ENCODE data around the gene LRRC51.

Gene LRRC51, protein sequence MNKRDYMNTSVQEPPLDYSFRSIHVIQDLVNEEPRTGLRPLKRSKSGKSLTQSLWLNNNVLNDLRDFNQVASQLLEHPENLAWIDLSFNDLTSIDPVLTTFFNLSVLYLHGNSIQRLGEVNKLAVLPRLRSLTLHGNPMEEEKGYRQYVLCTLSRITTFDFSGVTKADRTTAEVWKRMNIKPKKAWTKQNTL

DNA sequence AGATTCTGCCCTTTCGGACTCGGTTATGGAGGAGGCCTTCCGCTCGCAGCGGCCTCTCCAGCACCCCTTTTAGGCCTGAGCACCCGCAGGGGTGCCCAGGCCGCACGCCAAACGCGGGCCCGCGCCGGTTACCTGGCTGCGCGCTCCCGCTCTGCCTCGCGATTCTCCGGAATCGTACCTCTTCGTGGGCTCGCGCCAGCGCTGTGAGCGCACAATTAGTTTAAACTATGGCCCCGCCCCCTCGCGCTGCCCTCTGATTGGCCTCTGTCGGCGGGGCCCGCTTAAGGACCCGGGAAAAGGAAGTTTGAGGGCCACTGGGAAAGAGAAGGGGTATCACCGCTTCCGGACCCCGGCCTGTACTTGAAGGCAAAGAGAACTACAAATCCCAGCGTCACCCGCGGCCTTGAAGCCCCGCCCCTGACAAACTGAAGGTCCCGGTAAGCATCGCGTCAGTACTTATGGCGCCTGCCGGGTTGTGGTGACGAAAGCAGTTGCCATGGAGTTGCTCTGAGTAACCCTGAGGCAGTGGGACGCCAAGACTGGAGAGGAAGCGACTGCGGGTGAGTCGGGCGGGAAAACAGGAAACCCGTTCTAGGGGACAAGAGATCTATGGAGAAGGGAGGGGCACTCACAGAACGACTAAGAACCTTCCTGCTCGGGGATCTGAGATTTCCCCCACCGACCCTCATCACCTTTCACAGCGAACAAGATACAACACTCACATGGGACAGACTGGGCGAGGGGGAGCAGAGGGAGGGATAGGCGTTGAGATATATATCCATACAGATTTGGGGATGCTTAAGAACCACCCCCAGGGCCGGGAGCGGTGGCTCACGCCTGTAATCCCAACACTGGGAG, at the start of gene LRRC51, which contains the start of gene NUMA1:
TSS of gene LRRC51 (plus strand) at position 525 of the 858 bp plus-strand sequence. CDS start 8,234 bp downstream, outside the sequence.
TSS of gene NUMA1 (minus strand) at position 217 of the 858 bp plus-strand sequence. CDS start 44,599 bp downstream, outside the sequence.
- H3K9me3 ChIP-seq (ENCODE audit: control insufficient read depth, insufficient read depth, low read length): no peaks in the 10 kb centered on the region
- H3K4me3 ChIP-seq (ENCODE audit: low read depth, low read length): peak within 1 kb of the TSS; percentile 91
- peak within 1 kb of the TSS; percentile 79 for H3K9ac ChIP-seq (ENCODE audit: low read depth, low read length)
- H3K27me3 ChIP-seq (ENCODE audit: control insufficient read depth, insufficient read depth, low read length): no peaks in the 10 kb centered on the region
- H3K36me3 ChIP-seq (ENCODE audit: control insufficient read depth, insufficient read depth, low read length): 0 out of 2 replicates have a peak, but pooled peaks cover 7% of the 10 kb centered on the region
- peak within 1 kb of the TSS; percentile 99 for H3K27ac ChIP-seq (ENCODE audit: low read depth, low read length)
- peaks cover 12% of the 10 kb centered on the region for H3K4me1 ChIP-seq (ENCODE audit: control insufficient read depth, insufficient read depth, low read length)

DNA sequence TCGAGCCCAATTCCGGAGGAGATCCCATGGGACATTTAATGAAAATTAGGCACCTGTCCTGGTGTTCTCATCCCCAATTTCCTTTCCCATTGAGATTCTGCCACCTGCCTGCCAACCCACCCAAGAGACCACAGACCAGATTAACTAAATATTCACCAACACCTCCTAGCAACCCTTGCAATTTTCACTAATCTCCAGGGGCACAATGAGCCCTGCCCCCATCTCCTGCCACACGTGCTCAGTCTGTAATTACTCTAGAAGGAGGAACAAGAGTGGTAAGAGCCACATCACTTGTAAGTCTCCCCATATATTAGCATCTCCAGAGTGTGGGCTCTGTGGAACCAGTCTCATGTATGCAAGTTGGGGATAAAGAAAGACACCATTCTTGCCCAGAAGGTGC, 44.0 kb upstream of the LRRC51 start:
- Histone ChIP-seq H3K4me3 (ENCODE audit: low read depth, low read length) (no peak overlapping the region), H3K9ac (ENCODE audit: low read depth, low read length) (no peak overlapping the region), H3K27ac (ENCODE audit: low read depth, low read length) (no peak overlapping the region), H3K9me3 (ENCODE audit: control insufficient read depth, insufficient read depth, low read length) (no peaks in the 10 kb centered on the region), H3K27me3 (ENCODE audit: control insufficient read depth, insufficient read depth, low read length) (no peaks in the 10 kb centered on the region), H3K36me3 (ENCODE audit: control insufficient read depth, insufficient read depth, low read length) (peaks cover 31% of the 10 kb centered on the region), H3K4me1 (ENCODE audit: control insufficient read depth, insufficient read depth, low read length) (peaks cover 37% of the 10 kb centered on the region)

DNA sequence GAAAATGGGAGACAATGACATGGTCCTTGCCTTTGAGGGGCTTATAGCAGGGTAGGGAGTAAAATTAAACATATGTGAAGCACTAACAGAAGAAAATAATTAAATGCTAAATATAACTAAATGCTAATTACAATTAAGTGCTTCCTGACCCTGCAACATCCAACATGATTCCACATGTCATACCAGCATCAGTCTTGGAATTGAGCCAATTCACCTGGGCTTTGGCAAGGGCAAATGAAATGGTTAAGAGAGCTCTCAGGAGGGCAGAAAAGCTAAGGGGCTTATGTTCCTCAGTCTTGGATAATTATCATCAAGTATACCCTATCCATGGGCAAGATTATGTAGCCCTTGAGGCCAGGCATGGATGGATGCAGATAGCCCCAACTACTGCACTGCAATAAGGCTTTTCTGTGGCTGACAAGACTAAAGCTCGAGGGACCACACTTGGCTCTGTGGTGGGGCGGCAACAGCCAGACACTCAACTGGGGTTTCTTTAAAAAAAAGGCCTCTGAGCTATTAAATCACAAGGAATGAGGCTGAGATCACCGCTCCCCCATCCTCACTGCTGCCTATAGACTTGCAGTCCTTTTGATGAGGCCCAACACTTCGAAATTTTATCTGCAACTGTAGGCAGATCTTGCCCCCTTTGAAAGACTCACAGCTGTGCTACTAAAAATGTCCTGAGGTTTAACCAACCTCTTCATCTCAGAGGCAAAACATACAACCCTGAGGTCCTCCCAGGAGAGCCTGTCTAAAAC, 42.9 kb upstream of the LRRC51 start:
- H3K27me3 ChIP-seq (ENCODE audit: control insufficient read depth, insufficient read depth, low read length): no peaks in the 10 kb centered on the region
- H3K4me1 ChIP-seq (ENCODE audit: control insufficient read depth, insufficient read depth, low read length): peaks cover 48% of the 10 kb centered on the region
- H3K27ac ChIP-seq (ENCODE audit: low read depth, low read length): peak overlapping the region; percentile 93
- H3K9ac ChIP-seq (ENCODE audit: low read depth, low read length): no peak overlapping the region
- H3K9me3 ChIP-seq (ENCODE audit: control insufficient read depth, insufficient read depth, low read length): no peaks in the 10 kb centered on the region
- H3K4me3 ChIP-seq (ENCODE audit: low read depth, low read length): no peak overlapping the region
- H3K36me3 ChIP-seq (ENCODE audit: control insufficient read depth, insufficient read depth, low read length): peaks cover 25% of the 10 kb centered on the region

DNA sequence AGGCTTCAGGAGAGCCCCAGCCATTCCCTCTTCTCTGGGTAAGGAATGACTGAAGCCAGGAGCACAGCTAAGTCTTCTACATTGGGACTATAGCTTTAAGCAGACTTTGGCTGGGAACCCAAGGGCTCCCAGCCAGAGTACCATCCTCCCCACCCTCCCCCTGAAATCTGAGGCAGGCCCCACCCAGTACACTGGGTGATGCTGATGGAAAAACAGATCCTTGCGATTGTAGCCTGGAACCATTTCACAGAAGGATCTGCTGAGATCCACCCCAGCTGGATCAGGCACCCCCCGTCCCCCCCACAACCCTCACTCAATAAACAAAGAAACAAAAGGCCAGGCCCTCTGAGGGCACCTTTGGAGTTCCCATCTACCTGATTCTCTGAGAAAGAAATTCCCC, 42.2 kb upstream of the LRRC51 start:
- Histone ChIP-seq H3K9me3 (ENCODE audit: control insufficient read depth, insufficient read depth, low read length) (no peaks in the 10 kb centered on the region), H3K9ac (ENCODE audit: low read depth, low read length) (no peak overlapping the region), H3K4me3 (ENCODE audit: low read depth, low read length) (no peak overlapping the region), H3K4me1 (ENCODE audit: control insufficient read depth, insufficient read depth, low read length) (peaks cover 48% of the 10 kb centered on the region), H3K36me3 (ENCODE audit: control insufficient read depth, insufficient read depth, low read length) (peaks cover 18% of the 10 kb centered on the region), H3K27ac (ENCODE audit: low read depth, low read length) (peak overlapping the region; percentile 93), H3K27me3 (ENCODE audit: control insufficient read depth, insufficient read depth, low read length) (no peaks in the 10 kb centered on the region)

DNA sequence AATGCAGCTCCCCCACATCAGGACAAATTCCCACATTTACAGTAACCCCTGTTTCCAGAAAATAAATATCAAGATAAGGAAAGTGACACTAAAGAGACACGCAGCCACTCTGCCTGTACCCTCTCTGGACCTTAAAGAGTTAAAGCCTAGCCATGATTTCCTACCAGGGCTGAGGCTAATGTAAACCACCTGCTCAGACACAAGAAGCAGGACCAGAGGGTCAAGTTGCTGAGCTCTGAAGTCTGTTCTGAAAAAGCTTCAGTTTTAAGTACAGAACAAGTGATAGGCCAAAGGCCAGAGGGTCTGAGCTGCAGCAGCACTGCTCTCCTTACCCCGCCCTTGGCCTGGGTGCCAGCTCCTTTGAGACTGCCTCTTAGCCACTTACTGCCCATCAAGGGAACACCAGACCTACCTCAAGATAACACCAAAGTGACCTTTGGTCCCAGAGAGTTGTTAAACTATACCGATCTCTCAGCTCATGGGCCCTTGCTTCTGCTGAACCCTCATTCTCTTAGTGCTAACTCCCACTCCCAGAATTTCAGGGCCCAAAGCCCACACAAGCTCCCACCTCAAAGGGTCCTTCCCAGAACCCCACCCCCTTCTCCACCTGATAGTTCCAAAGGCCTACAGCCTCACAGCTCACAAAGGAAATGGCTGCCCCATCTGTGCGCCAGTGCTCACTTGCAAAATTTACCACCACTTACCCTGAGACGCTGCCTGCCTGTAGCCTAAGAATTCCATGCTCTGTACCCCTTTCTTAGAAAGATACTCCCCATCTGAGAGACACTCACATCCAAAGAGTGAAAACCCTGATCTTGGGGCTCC, 41.4 kb upstream of the LRRC51 start:
- Histone ChIP-seq H3K9me3 (ENCODE audit: control insufficient read depth, insufficient read depth, low read length) (no peaks in the 10 kb centered on the region), H3K9ac (ENCODE audit: low read depth, low read length) (no peak overlapping the region), H3K4me3 (ENCODE audit: low read depth, low read length) (peak overlapping the region; percentile 59; the same call in 1 of the 2 replicates), H3K27me3 (ENCODE audit: control insufficient read depth, insufficient read depth, low read length) (no peaks in the 10 kb centered on the region), H3K27ac (ENCODE audit: low read depth, low read length) (peak overlapping the region; percentile 93), H3K36me3 (ENCODE audit: control insufficient read depth, insufficient read depth, low read length) (peaks cover 12% of the 10 kb centered on the region), H3K4me1 (ENCODE audit: control insufficient read depth, insufficient read depth, low read length) (peaks cover 48% of the 10 kb centered on the region)

DNA sequence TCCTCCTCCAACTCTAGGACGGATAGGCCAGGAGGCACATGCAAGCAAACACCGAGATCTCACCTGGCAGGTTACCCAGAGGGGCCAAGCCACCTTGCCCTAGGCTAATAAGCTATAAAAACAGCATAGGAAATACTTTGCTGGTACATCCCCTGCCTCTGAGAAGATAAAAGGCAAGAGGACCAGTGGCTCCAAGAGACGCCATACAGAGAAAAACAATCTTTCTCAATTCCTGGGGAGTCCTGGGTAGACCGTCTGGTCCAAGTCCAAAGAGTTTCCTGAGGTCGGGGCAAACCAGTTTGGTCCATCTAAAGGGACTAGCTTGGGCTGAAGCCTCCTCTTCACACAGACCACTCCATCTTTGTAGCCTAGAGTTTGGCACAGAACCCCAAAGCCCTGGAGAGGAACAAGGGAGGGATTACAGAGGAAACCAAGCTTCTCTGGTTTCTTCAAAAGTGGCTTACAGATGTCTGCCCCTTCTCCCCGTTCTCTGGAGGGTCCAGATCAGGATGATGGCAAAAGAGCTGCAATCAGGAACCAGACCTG, 40.7 kb upstream of the LRRC51 start:
- H3K36me3 ChIP-seq (ENCODE audit: control insufficient read depth, insufficient read depth, low read length): peaks cover 7% of the 10 kb centered on the region
- H3K9ac ChIP-seq (ENCODE audit: low read depth, low read length): peak overlapping the region; percentile 19; the same call in 1 of the 2 replicates
- no peaks in the 10 kb centered on the region for H3K9me3 ChIP-seq (ENCODE audit: control insufficient read depth, insufficient read depth, low read length)
- peaks cover 48% of the 10 kb centered on the region for H3K4me1 ChIP-seq (ENCODE audit: control insufficient read depth, insufficient read depth, low read length)
- H3K4me3 ChIP-seq (ENCODE audit: low read depth, low read length): peak overlapping the region; percentile 59
- H3K27me3 ChIP-seq (ENCODE audit: control insufficient read depth, insufficient read depth, low read length): no peaks in the 10 kb centered on the region
- H3K27ac ChIP-seq (ENCODE audit: low read depth, low read length): peak overlapping the region; percentile 93

DNA sequence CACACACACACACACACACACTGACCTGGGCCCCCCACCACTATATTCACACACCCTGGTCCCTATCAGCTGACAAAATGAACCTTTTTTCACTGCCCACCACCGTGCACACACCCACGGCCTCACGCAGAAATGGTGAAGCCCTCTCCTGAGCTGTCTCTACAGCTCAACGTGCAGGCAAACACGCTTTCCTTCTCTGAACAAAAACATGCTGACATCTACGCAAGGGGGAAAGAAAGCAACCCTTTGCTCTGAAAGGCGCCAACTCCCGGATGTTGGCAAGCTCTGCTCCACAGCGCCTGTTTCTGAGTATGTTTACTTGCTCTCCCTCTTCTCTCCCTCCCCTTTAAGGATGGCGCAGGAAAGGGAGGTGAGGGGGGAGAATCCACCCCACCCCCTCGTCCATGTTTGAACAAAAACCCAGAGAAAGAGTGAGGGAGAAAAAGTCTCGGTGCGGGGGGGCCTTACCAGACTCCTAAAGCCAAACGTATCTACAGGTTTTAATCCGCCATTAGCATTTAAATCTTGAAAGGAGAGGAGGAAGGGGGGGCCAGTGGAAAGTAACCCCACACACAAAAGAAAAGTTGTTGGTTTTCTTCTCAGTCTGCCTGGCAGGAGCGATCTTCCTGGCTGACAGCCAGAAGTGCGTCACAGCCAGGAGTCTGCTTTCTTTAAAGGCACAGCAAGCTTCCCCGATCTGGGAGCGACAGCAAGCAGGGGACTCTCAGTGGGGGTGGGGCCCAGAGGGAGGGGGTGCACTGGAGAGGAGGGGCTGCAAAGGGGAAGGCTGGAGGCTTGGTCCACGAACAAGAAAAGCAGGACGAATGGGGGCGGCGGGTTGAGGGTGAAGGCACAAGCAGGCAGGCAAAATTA, 39.9 kb upstream of the LRRC51 start:
- Histone ChIP-seq H3K4me1 (ENCODE audit: control insufficient read depth, insufficient read depth, low read length) (peaks cover 48% of the 10 kb centered on the region), H3K36me3 (ENCODE audit: control insufficient read depth, insufficient read depth, low read length) (peaks cover 1% of the 10 kb centered on the region; the same call in 1 of the 2 replicates), H3K4me3 (ENCODE audit: low read depth, low read length) (peak overlapping the region; percentile 59), H3K27me3 (ENCODE audit: control insufficient read depth, insufficient read depth, low read length) (no peaks in the 10 kb centered on the region), H3K9me3 (ENCODE audit: control insufficient read depth, insufficient read depth, low read length) (no peaks in the 10 kb centered on the region), H3K9ac (ENCODE audit: low read depth, low read length) (peak overlapping the region; percentile 37; the same call in 1 of the 2 replicates), H3K27ac (ENCODE audit: low read depth, low read length) (peak overlapping the region; percentile 93)

DNA sequence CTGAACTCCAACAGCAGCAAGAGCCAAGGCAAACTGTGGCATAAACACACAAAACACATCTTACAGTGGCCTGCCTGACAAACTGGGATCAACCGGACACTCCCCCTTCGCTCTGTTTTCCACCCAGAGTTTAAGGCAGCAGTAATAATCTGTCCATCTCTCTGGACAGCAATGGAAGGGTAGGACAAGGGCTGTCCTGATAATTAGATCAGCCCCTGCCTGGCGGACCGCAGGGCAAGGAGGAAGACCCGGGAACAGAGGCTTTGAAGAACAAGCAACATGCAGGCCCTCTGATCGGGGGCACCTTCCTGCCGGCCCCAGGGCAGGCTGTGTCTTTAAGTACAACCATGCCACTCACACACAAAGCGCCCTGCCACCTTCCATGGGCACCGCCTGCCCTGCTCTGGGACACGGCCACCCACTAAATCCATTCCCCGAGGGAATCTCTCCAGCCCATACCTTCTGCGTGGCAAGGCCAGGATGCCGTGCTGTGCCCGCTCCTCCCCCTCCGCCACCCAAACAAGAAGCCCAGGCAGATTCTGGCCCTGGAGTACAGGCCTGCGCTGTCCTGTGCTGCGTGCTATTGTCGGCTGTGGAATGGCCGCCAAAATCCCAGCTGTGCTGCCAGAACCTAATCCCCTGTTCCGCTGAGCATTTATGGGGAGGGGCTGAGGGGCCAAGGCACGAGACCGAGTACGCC, 39.1 kb upstream of the LRRC51 start:
- H3K27me3 ChIP-seq (ENCODE audit: control insufficient read depth, insufficient read depth, low read length): no peaks in the 10 kb centered on the region
- peak overlapping the region; percentile 93 for H3K27ac ChIP-seq (ENCODE audit: low read depth, low read length)
- no peaks in the 10 kb centered on the region for H3K9me3 ChIP-seq (ENCODE audit: control insufficient read depth, insufficient read depth, low read length)
- H3K9ac ChIP-seq (ENCODE audit: low read depth, low read length): peak overlapping the region; percentile 37; the same call in 1 of the 2 replicates
- peaks cover 48% of the 10 kb centered on the region for H3K4me1 ChIP-seq (ENCODE audit: control insufficient read depth, insufficient read depth, low read length)
- peak overlapping the region; percentile 59 for H3K4me3 ChIP-seq (ENCODE audit: low read depth, low read length)
- H3K36me3 ChIP-seq (ENCODE audit: control insufficient read depth, insufficient read depth, low read length): no peaks in the 10 kb centered on the region

Data from HUES48 (cell line).